HG03280 (cell line): ENCODE data around the gene PYDC1.
"Not testable (repeated sequence)": the region's sequence is repeated elsewhere in the genome, so short reads cannot be mapped to it uniquely, and the experiment has no call there.

ENCODE experiments used
- ATAC-seq: cut with Tn5 transposase; IDR thresholded peaks from one replicate; pipeline ENCODE4 v1.9.1; 2021; ENCODE audit warnings: mild to moderate bottlenecking, moderate library complexity; ENCODE audit not compliant: unreplicated experiment

PYDC1 gene

DNA sequence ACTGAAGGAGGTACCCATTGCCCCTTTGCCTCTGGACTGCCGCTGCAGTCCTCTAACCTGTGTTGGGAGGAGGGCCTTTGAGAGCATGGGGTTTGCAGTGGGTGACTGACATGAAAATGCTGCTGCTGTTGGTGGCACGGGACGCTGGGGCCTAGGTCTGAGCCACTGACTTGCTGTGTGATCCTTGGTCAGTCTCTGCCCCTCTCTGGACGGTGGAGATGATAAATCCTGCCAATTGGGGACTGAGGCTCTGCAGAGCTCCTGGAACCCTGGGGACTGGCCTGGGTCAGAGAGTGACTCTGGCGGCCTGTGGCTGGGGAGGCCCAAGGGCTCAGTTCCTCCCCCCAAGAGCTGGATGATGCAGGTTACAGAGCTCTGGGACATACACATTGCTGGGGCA lies 6.1 kb upstream of the PYDC1 start:
- no peak for ATAC-seq

DNA sequence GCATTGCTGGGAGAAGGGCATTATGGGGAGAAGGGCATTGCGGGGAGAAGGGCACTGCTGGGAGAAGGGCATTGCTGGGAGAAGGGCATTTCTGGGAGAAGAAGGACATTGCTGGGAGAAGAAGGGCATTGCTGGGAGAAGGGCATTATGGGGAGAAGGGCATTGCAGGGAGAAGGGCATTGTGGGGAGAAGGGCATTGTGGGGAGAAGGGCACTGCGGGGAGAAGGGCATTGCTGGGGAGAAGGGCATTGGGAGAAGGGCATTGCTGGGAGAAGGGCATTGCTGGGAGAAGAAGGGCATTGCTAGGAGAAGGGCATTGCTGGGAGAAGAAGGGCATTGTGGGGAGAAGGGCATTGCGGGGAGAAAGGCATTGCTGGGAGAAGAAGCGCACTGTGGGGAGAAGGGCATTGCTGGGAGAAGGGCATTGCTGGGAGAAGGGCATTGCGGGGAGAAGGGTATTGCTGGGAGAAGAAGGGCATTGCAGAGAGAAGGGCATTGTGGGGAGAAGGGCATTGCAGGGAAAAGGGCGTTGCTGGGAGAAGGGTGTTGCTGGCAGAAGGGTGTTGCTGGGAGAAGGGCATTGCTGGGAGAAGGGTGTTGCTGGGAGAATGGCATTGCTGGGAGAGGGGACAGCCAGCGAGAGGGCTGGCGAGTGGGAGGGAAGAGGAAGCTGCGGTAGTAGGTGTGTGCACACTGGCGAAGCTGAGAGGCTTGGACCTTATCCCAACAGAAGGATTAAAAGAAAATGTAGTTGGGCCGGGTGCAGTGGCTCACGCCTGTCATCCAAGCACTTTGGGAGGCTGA lies 4.6 kb upstream of the PYDC1 start:
- ATAC-seq: no peak

GRCh38 chr16:31219154-31219741 lies 2.3 kb upstream of the PYDC1 start:
- no peak for ATAC-seq

DNA sequence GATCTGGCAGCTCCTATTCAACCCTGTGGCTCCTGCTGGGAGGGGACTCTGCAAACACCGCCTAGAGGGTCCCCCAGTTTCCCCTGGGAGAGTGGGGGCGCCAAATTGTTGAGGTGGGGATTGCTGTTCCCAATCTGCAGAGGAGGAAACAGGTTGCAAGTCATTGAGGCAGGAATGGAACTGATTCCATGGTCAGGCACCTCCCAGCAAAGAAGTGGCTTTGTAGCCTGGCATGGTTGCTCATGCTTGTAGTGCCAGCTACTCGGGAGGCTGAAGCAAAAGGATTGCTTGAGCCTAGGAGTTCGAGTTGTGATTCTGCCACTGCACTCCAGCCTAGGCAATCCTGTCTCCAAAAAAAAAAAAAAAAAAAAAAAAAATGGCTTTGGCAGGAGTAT lies 198 bp upstream of the PYDC1 start:
- no peak for ATAC-seq

DNA sequence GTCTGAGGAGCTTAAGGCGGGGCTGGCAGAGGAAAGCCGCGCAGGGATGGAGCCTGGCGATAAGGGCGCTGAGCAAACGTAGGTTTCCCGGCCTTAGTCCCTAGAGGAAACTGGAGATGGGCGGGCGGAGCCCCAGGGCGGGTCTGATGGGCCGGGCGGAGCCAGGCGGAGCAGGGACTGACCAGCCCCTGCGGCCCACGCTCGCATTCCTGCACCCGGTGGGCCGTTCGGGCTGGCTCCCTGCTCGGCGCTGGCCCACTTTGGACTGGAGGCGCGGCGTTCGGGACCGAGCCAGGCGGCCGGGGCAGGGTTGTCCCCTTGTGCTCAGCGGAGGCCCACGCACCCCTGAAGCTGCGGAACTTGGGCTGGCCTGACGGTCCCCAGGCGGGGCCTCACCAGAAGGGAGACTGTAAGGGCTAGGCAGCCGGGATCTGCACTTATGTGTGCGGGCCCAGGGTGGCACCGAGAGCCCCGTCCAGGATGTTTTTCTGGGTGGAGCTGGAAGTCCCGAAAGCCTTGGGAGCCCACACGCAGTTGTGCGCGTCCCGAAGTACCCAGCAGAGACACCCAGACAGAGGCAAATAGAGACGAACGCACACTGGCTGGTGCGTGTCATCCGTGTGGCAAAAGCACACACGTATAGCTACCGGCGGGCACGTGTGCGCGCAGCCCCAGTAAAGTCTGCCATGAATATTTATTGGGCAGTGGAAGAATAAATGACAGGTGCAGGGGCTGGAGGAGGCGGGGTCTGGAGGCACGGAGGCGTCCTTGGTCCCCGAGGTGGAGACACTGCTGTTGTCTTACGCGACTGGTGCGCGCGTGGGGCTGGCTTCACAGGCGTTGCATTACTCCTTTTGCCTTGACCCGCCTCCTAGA lies 1.4 kb downstream of the PYDC1 start:
- no peak for ATAC-seq

- ATAC-seq: no peak
These were observed 2.1 kb downstream of the PYDC1 start for GRCh38 chr16:31214708-31215286.

- no peak for ATAC-seq
These were observed 2.8 kb downstream of the PYDC1 start, which contains the start of gene TRIM72 for GRCh38 chr16:31213877-31214707. TSS of gene TRIM72 (plus strand) at chr16:31214119. CDS start at chr16:31214739, 620 bp downstream.

DNA sequence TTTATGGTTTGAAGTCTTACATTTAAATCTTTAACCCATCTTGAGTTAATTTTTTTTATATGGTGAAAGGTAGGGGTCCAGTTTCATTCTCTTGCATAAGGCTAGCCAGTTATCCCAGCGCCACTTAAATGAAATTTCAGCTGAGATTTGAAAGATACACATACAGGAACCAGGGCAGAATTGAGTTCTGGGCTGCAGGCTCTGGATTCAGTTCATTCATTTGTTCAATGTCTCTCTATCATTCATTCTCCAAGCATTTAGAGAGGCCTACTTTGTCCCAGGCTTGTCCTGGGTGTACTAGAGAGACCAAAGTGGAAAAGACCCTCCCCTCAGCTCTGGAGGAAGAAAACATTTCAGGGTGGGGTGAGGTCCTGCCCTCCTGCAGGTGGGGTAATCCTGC lies 3.6 kb downstream of the PYDC1 start:
- ATAC-seq: no peak

GRCh38 chr16:31206776-31207175 lies 10.2 kb downstream of the PYDC1 start:
- ATAC-seq: no peak

DNA sequence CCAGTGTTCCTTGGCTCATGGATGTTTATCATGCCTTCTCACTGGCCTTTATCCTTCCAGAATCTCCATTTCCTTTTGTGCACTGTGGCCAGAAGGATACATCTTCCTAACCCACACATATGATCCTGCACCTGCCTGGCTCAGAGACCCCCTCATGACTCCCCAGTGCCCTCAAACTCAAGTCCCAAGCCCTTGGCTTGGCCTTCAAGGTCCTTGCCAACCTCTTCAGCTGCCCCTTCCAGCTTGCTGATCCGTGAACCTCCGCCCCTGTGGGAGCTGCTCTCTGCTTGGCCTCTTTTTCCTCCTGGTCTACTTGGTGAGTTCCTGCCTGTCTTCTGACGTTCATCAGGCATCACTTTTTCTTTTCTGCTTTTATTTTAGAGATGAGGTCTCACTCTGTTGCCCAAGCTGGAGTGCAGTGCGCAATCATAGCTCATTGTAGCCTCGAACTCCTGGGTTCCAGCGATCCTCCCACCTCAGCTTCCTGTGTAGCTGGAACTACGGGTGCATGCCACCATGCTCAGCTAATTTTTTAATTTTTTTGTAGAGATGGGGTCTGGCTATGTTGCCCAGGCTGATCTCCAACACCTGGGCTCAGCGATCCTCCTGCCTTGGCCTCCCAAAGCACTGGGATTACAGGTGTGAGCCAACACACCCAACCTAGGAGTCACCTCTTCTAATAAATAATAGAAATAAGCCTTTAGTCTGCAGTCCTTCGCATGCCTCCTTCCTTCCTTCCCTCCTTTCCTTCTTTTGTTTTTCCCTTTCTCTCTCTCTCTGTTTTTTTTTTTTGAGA lies 11.9 kb downstream of the PYDC1 start:
- ATAC-seq: no peak

DNA sequence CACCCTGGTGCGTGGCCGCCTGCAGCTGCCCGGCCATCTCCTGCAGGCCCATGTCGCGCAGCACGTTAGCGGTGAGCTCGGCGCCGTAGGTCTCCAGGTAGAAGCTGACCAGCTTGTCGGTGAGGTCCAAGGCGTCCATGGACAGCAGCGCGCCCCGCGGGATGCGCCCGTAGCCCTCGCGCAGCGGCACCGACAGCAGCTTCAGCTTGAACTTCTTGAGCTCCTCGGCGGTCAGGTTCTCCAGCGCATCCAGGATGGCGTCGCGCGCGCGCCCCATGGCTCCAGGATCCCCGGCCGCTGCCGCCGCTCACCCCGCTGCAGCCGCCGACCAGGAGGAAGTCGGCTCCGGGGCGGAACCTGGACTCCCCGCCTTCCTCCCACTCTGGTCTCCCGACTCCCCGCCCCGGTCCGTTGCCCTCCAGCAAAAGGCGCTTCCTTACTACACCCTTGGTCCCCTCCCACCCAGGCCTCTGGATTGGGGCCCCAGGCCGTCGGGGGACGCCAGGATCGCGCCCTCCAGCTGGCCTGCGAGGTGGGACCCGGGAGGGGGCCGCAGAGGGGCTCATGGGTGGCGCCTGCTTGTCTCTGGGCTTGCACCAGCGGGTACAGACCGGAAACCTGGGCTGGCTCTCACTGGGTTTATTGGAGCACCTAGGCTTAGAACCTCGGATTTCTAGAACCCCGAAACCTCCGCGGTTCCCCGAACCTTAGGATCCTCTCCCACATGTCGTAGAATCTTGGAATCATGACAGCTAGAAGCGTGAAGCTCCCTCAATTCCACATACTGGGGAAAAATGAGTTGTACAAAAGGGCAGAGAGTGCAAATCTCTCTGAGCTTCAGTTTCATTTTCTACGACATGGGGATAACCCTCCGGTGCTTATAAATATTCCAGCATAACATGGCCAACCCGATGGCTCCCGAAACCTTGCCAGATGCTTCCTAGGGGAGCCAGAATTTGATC lies 14.2 kb downstream of the PYDC1 start, which contains the start of gene PYCARD:
PYCARD (minus strand) TSS at position 347 of the 962 bp plus-strand sequence; CDS start at position 277, 70 bp downstream.
- ATAC-seq: peak; percentile 31

DNA sequence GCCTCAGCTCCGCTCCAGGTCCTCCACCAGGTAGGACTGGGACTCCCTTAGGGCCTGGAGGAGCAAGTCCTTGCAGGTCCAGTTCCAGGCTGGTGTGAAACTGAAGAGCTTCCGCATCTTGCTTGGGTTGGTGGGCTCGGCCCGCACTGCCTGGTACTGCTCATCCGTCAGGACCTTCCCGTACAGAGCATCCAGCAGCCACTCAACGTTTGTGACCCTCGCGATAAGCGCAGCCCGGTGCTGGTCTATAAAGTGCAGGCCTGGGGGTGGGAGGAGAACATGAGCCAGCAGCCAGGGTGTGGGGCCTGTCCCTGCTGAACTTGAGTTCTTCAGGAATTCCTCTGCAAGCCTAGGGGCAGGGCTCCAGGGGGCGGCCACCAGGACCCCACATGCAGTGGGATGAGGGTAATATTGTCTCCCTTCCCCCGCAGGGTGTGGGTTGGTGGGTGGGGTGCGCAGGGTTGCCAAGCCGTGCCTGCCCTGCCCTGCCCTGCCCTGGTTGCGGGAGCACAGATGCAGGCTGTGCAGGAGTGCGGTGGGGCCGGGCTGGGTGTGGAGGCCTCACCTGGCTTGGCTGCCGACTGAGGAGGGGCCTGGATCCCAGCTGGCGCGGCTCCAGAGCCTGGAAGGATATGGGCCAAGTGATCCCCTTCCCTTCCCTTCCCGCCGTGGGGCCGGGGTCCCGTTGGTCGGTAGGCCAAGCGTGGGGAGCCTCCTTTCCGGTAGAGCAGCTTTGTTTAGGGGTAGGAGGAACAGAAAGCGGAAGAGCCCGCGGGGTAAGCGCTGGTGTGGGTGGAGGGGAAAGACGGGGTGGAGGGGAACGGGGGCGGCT lies 15.1 kb downstream of the PYDC1 start:
- ATAC-seq: peak; percentile 49

DNA sequence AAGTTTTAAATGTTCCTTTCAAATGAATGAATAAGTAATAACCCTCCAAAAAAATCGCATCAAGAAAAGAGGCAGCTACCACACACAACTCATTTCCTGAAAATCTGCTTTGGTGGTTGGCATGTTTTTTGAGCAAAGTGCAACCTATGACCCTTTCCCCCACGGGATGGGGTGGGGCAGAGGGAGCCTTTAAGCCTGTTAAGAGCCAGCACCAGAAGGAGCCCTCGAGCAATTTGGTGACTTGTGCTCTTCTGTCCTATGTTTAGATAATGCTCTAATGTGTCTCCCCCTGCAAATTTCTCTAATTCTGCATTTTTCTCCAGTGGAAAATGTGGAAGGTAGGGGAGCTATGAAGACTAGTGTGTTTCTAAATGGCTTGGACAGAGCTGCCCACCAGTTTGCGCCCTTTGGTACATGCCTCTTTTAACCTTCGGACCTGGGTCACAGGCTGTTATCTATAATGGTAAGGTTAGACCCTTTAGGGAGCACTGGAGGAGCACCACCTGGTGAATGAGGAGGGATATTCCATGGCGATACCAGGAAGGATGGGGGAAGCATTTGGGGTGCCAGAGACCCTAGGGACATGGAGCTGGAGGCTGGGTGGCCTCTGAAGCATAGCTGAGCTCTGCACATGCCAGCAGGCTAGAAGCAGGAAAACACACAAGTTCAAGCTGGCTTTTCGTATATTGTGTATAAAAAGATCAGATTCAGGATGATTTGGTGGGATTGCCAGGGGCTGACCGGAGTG lies 15.9 kb downstream of the PYDC1 start:
- no peak for ATAC-seq

DNA sequence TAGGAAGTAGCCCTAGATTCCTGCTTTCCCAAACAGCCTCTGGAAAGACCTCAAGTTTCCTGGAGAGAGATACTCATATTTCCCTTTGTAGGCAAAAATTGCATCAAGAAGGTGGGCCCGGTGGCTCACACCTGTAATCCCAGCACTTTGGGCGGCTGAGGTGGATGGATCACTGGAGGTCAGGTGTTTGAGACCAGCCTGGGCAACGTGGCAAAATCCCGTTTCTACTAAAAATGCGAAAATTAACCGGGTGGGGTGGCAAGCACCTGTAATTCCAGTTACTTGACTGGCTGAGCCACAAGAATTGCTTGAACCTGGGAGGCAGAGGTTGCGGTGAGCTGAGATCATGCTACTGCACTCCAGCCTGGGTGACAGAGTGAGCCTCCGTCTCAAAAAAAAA lies 16.8 kb downstream of the PYDC1 start:
- ATAC-seq: not testable (repeated sequence)

GRCh38 chr16:31199430-31200041 lies 17.4 kb downstream of the PYDC1 start:
- no peak for ATAC-seq

- ATAC-seq: no peak
These were observed 18.6 kb downstream of the PYDC1 start for GRCh38 chr16:31198207-31198882.
